GM19239 (cell line): ENCODE measurements around the gene RGS5.

ENCODE experiments used
- DNase-seq: peaks from one replicate; pipeline ENCODE4 v3.0.0; 2011; ENCODE audit warnings: low spot score; ENCODE audit not compliant: insufficient read length
- FAIRE-seq: peaks from 2 replicates; lab custom pipeline; 2011; peaks lifted over from hg19 to GRCh38; lab: Jason Lieb, UNC

The RGS5 gene

GRCh38 chr1:163093579-163093978, 109.1 kb downstream of the RGS5 start:
- DNase-seq (no peak), FAIRE-seq (no peak)

- DNase-seq (no peak), FAIRE-seq (no peak)
Observed at GRCh38 chr1:163093169-163093568, 109.5 kb downstream of the RGS5 start.
